Uterus (tissue), 2 donors: ENCODE data around the gene STAP2.

Source experiments
- POLR2A ChIP-seq, 2 donors: fragments of 450-650 bp; IDR thresholded peaks; one replicate each; pipeline ENCODE4 v1.6.1; 2016; ENCODE audit warnings: antibody characterized with exemption in 2 of 2, mild to moderate bottlenecking in 1 of 2, moderate library complexity in 1 of 2
- TF ChIP-seq, protein P1 (sequence below), 4 experiments: fragments of 200-600 bp in 2 of 4; fragments of 450-650 bp in 2 of 4; sonication (generic) in 2 of 4; IDR thresholded peaks; one replicate each; pipeline ENCODE4 v1.5.1; 2016 to 2019; ENCODE audit warnings: antibody characterized with exemption in 4 of 4, mild to moderate bottlenecking in 2 of 4, moderate library complexity in 1 of 4

DNA sequence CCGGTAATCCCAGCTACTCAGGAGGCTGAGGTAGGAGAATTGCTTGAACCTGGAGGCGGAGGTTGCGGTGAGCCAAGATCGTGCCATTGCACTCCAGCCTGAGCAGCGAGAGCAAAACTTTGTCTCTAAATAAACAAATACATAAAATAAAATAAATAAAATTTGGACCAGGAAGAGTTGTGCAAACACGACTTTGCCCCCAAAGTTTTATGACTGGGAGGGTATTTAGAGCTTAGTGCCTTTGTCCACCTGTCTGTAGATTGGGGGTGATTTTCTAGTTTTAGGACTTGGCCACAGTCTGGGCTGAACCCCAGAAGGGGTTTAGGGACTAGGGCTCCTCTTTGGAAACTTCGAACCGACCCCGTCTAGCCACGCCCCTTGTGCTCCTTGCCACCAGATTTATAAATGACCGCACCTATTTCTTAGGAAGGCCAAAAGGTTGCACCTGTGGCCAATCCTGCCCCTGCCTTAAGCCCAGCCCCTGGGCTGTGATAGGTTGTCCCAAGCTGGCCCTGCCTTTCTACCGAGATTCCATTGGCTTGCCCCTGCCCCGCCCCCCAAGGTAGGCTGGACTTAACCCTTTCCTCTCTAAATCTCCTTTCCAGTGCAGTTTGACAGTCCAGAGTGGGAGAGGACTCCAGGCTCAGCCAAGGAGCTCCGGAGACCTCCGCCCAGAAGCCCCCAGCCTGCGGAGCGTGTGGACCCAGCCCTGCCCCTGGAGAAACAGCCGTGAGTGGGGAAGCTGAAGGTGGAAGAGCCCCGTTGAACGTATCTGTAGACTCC, 54.3 kb downstream of the STAP2 start:
- TF ChIP-seq, protein P1, sequence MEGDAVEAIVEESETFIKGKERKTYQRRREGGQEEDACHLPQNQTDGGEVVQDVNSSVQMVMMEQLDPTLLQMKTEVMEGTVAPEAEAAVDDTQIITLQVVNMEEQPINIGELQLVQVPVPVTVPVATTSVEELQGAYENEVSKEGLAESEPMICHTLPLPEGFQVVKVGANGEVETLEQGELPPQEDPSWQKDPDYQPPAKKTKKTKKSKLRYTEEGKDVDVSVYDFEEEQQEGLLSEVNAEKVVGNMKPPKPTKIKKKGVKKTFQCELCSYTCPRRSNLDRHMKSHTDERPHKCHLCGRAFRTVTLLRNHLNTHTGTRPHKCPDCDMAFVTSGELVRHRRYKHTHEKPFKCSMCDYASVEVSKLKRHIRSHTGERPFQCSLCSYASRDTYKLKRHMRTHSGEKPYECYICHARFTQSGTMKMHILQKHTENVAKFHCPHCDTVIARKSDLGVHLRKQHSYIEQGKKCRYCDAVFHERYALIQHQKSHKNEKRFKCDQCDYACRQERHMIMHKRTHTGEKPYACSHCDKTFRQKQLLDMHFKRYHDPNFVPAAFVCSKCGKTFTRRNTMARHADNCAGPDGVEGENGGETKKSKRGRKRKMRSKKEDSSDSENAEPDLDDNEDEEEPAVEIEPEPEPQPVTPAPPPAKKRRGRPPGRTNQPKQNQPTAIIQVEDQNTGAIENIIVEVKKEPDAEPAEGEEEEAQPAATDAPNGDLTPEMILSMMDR (IDR thresholded peaks at IDR 0.05) = no peak
- TF ChIP-seq POLR2A (IDR thresholded peaks at IDR 0.05) = no peak
